ENCODE data around the gene PTGER3.

GRCh38 chr1:71046891-71047634 lies 553 bp downstream of the PTGER3 start:
- no peak for TF ChIP-seq CTCF (IDR thresholded peaks at IDR 0.05)
- no peak for TF ChIP-seq POLR2A (IDR thresholded peaks at IDR 0.05)
